ENCODE measurements around the gene MUC22. TPM values are rescaled to one million over a fixed set of nuclear protein-coding genes. Genes with fewer than 3 reads are reported as not detected.

MUC22 gene
- total RNA-seq, 5 donors from 2014 or later (not counting 1 experiment from before 2014, with no cell fraction given), result not detected

Other genes starting within 250 kb of the MUC22 start
- 10 to 100 TPM in 4 of 5 donors, 1 to 10 TPM in 1; 8.8 to 23.9 (median 19.3) TPM for gene DDR1, start 126.0 kb upstream of the MUC22 start, total RNA-seq
- 10 to 100 TPM; 15.5 to 39.2 (median 33.3) TPM for gene GTF2H4, start 102.3 kb upstream of the MUC22 start, total RNA-seq
- 10 to 100 TPM; 25.1 to 55.2 (median 40.9) TPM for gene VARS2, start 96.2 kb upstream of the MUC22 start, total RNA-seq
- gene SFTA2, start 78.3 kb upstream of the MUC22 start, total RNA-seq, result under 1 TPM in 2 of 5 donors, not detected in 3; 0.51 to 0.67 TPM
- gene MUCL3, start 69.5 kb upstream of the MUC22 start, total RNA-seq, result under 1 TPM in 1 of 5 donors, not detected in 4; 0.09 TPM
- not detected for gene MUC21, start 26.8 kb upstream of the MUC22 start, total RNA-seq
- gene C6orf15, start 102.1 kb downstream of the MUC22 start, total RNA-seq, result not detected
- not detected for gene PSORS1C1, start 104.3 kb downstream of the MUC22 start, total RNA-seq
- not detected for gene CDSN, start 110.0 kb downstream of the MUC22 start, total RNA-seq
- gene PSORS1C2, start 128.6 kb downstream of the MUC22 start, total RNA-seq, result not detected
- 10 to 100 TPM; 20.7 to 38.6 (median 28.1) TPM for gene CCHCR1, start 147.3 kb downstream of the MUC22 start, total RNA-seq
- gene TCF19, start 148.1 kb downstream of the MUC22 start, total RNA-seq, result 10 to 100 TPM in 1 of 5 donors, 1 to 10 TPM in 4; 5.9 to 10.8 (median 9.6) TPM
- gene POU5F1, start 160.2 kb downstream of the MUC22 start, total RNA-seq, result 1 to 10 TPM in 3 of 5 donors, under 1 TPM in 1, not detected in 1; 0.61 to 3.9 (median 2.9) TPM